Fibroblast of skin of abdomen (primary cell): ENCODE measurements around the gene TSPAN19. TPM values are rescaled to one million over a fixed set of nuclear protein-coding genes. Genes with fewer than 3 reads are reported as not detected.
"Not testable (repeated sequence)": the region's sequence is repeated elsewhere in the genome, so short reads cannot be mapped to it uniquely, and the experiment has no call there.

Experiments used
- DNase-seq: peaks from one replicate; pipeline ENCODE4 v3.0.0-alpha.2; 2013
- polyA plus RNA-seq, 2 experiments: library from polyadenylated mRNA; unstranded; fragments of 120-200 nt; gene quantifications; one replicate each; pipeline ENCODE4 v1.2.1, GENCODE V29; 2013; ENCODE audit not compliant: insufficient read length in 2 of 2

Gene TSPAN19
- polyA plus RNA-seq (2013, experiment 1 of 2; ENCODE audit: insufficient read length) = 0.10 TPM
- polyA plus RNA-seq (2013, experiment 2 of 2; ENCODE audit: insufficient read length) = 0.30 TPM

GRCh38 chr12:85036234-85036707, at the start of gene TSPAN19, which contains the start of gene LRRIQ1:
Gene TSPAN19, minus strand, starts transcription at chr12:85036277. Its CDS starts 6,331 bp downstream, at chr12:85029946.
Gene LRRIQ1, plus strand, starts transcription at chr12:85036351. Its CDS starts 1,826 bp downstream, at chr12:85038177.
- peak; percentile 91 for DNase-seq

GRCh38 chr12:85085066-85085465, 49.0 kb upstream of the TSPAN19 start:
- DNase-seq = no peak

- DNase-seq = peak; percentile 91
Measured at GRCh38 chr12:85076688-85077430, 40.8 kb upstream of the TSPAN19 start.

- no peak for DNase-seq
Measured at GRCh38 chr12:85072826-85073225, 36.7 kb upstream of the TSPAN19 start.

GRCh38 chr12:85065837-85066482, 29.9 kb upstream of the TSPAN19 start:
- peak; percentile 6 for DNase-seq

GRCh38 chr12:85060916-85061315, 24.8 kb upstream of the TSPAN19 start:
- DNase-seq = no peak

- no peak for DNase-seq
Measured at GRCh38 chr12:85059594-85059993, 23.5 kb upstream of the TSPAN19 start.

- DNase-seq = no peak
Measured at GRCh38 chr12:85058339-85058738, 22.3 kb upstream of the TSPAN19 start.

GRCh38 chr12:85057370-85057963, 21.4 kb upstream of the TSPAN19 start:
- DNase-seq = peak; percentile 50

GRCh38 chr12:85043829-85044228, 7.8 kb upstream of the TSPAN19 start:
- no peak for DNase-seq

- DNase-seq = no peak
Measured at GRCh38 chr12:85041395-85041794, 5.3 kb upstream of the TSPAN19 start.

GRCh38 chr12:85036733-85037132, 656 bp upstream of the TSPAN19 start:
- DNase-seq = no peak

GRCh38 chr12:85029456-85029855, 6.6 kb downstream of the TSPAN19 start:
- DNase-seq = peak; percentile 33

GRCh38 chr12:85018098-85018497, 18.0 kb downstream of the TSPAN19 start:
- DNase-seq = no peak

- no peak for DNase-seq
Measured at GRCh38 chr12:85017618-85018017, 18.5 kb downstream of the TSPAN19 start.

- no peak for DNase-seq
Measured at GRCh38 chr12:85017133-85017532, 18.9 kb downstream of the TSPAN19 start.

GRCh38 chr12:85016413-85016812, 19.7 kb downstream of the TSPAN19 start:
- DNase-seq = peak; percentile 95

GRCh38 chr12:85007836-85008235, 28.2 kb downstream of the TSPAN19 start:
- DNase-seq = no peak

- no peak for DNase-seq
Measured at GRCh38 chr12:85006206-85006605, 29.9 kb downstream of the TSPAN19 start.

GRCh38 chr12:85005615-85006014, 30.5 kb downstream of the TSPAN19 start:
- DNase-seq = no peak

- not testable (repeated sequence) for DNase-seq
Measured at GRCh38 chr12:85005047-85005446, 31.0 kb downstream of the TSPAN19 start.

- no peak for DNase-seq
Measured at GRCh38 chr12:85004204-85004603, 31.9 kb downstream of the TSPAN19 start.

- no peak for DNase-seq
Measured at GRCh38 chr12:85002778-85003296, 33.2 kb downstream of the TSPAN19 start.
